Caco-2 (cell line): ENCODE data around the gene SNX25. TPM values are rescaled to one million over a fixed set of nuclear protein-coding genes. Genes with fewer than 3 reads are reported as not detected.
"Not testable (repeated sequence)": the region's sequence is repeated elsewhere in the genome, so short reads cannot be mapped to it uniquely, and the experiment has no call there.

ENCODE experiments used
- BruUV-seq: library from RNA; stranded (reverse); fragments of 400-500 nt; replicated peaks from 2 replicates; lab custom pipeline; 2021; lab: Mats Ljungman, UMichigan
- CTCF ChIA-PET: fragments of 300-600 bp; sonication (Branson Sonifier 250); formaldehyde crosslinking; loops from one replicate; lab custom pipeline; 2022; ENCODE audit warnings: antibody characterized with exemption; lab: Charles Lee
- POLR2A ChIA-PET: fragments of 300-600 bp; sonication (Branson Sonifier 250); formaldehyde crosslinking; loops from one replicate; lab custom pipeline; 2022; ENCODE audit warnings: antibody characterized with exemption; lab: Charles Lee
- DNase-seq, 2 experiments: peaks; one replicate each; pipeline versions ENCODE4 v3.0.0 to v3.0.0-alpha.2; 2020 to 2022
- H3K27me3 ChIP-seq: replicated peaks from 2 replicates; pipeline ENCODE4 v1.6.0; 2011; ENCODE audit warnings: low read length; ENCODE audit not compliant: control insufficient read depth, insufficient read depth
- H3K36me3 ChIP-seq: 2 replicates; pipeline ENCODE4 v1.5.1; 2011; ENCODE audit warnings: low read length; ENCODE audit not compliant: control insufficient read depth, insufficient read depth
- H3K4me1 ChIP-seq: fragments of 250-450 bp; sonication (Bioruptor Pico); 2 replicates; pipeline ENCODE4 v1.5.1; 2020; ENCODE audit warnings: mild to moderate bottlenecking
- H3K4me3 ChIP-seq: 2 replicates; pipeline ENCODE4 v1.5.1; 2011; ENCODE audit warnings: low read depth, mild to moderate bottlenecking, control low read depth, low read length
- H3K9me3 ChIP-seq: fragments of 250-450 bp; sonication (Bioruptor Pico); 2 replicates; pipeline ENCODE4 v1.5.1; 2020; ENCODE audit warnings: mild to moderate bottlenecking, moderate library complexity
- H3K27ac Mint-ChIP-seq: one replicate; pipeline ENCODE4 v1.8.0; 2022; ENCODE audit warnings: mixed read lengths; ENCODE audit not compliant: unreplicated experiment
- H3K27me3 Mint-ChIP-seq: one replicate; pipeline ENCODE4 v1.8.0; 2022; ENCODE audit warnings: mixed read lengths; ENCODE audit not compliant: insufficient read depth, unreplicated experiment
- H3K36me3 Mint-ChIP-seq: one replicate; pipeline ENCODE4 v1.8.0; 2022; ENCODE audit warnings: mild to moderate bottlenecking, mixed read lengths; ENCODE audit not compliant: insufficient read depth, unreplicated experiment
- H3K4me1 Mint-ChIP-seq: one replicate; pipeline ENCODE4 v1.8.0; 2022; ENCODE audit warnings: low read depth, mixed read lengths; ENCODE audit not compliant: unreplicated experiment
- H3K4me3 Mint-ChIP-seq: one replicate; pipeline ENCODE4 v1.8.0; 2022; ENCODE audit warnings: mild to moderate bottlenecking, moderate library complexity, mixed read lengths; ENCODE audit not compliant: unreplicated experiment
- H3K9me3 Mint-ChIP-seq: one replicate; pipeline ENCODE4 v1.8.0; 2022; ENCODE audit warnings: mixed read lengths; ENCODE audit not compliant: unreplicated experiment
- CTCF ChIP-seq, 2 experiments: fragments of 200-600 bp in 1 of 2; IDR thresholded peaks; 1 replicate in 1 of 2; 2 replicates in 1 of 2; pipeline versions ENCODE4 v1.5.1 to v1.8.0; 2011 to 2022; ENCODE audit warnings: antibody characterized with exemption in 1 of 2, control low read depth in 1 of 2, inconsistent platforms in 1 of 2, low read depth in 1 of 2, low read length in 1 of 2, mild to moderate bottlenecking in 1 of 2, moderate library complexity in 1 of 2; ENCODE audit not compliant: insufficient read depth in 1 of 2, severe bottlenecking in 1 of 2, unreplicated experiment in 1 of 2
- intact Hi-C: fragments of 100-400 bp; cut with micrococcal nuclease; formaldehyde crosslinking; loops from one replicate; pipeline ENCODE4 v1.10.0; 2022; ENCODE audit not compliant: unreplicated experiment
- total RNA-seq: library from RNA; stranded (reverse); gene quantifications from 2 replicates; pipeline ENCODE4 v1.2.3, GENCODE V29; 2022

The SNX25 gene
- total RNA-seq, 1 experiment from 2014 or later = 9.3 TPM

- Histone ChIP-seq H3K4me3 (no peak overlapping the region), H3K9me3 (no peaks in the 10 kb centered on the region), H3K27me3 (no peaks in the 10 kb centered on the region), H3K4me1 (peaks cover 2% of the 10 kb centered on the region; the same call in 1 of the 2 replicates), H3K36me3 (no peaks in the 10 kb centered on the region)
- Mint-ChIP-seq H3K4me3 (no peak overlapping the region), H3K27me3 (no peaks in the 10 kb centered on the region), H3K36me3 (peaks cover 10% of the 10 kb centered on the region), H3K4me1 (peaks cover 12% of the 10 kb centered on the region), H3K27ac (no peak overlapping the region), H3K9me3 (no peaks in the 10 kb centered on the region)
- ChIA-PET CTCF (no interaction called here), POLR2A (no interaction called here)
- TF ChIP-seq CTCF (IDR thresholded peaks at IDR 0.05; ENCODE audit: insufficient read depth in 1 of 2, low read depth in 1 of 2, low read length in 1 of 2, severe bottlenecking in 1 of 2, unreplicated experiment in 1 of 2) = no peak
- intact Hi-C loops = no loop called here
- DNase-seq = no peak
- BruUV-seq = no TSS peak
These were observed 103.3 kb downstream of the SNX25 start for GRCh38 chr4:185312699-185313098.

DNA sequence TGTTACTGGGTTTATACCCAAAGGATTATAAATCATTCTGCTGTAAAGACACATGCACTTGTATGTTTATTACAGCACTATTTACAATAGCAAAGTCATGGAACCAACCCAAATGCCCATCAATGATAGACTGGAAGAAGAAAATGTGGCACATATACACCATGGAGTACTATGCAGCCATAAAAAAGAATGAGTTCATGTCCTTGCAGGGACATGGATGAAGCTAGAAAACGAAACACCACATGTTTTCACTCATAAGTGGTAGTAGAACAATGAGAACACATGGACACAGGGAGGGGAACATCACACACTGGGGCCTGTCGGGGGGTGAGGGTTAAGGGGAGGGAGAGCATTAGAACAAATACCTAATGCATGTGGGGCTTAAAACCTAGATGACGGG, 108.1 kb downstream of the SNX25 start:
- CTCF ChIA-PET, H3K4me3 ChIP-seq, H3K27ac Mint-ChIP-seq, H3K27me3 ChIP-seq, H3K27me3 Mint-ChIP-seq, H3K4me1 Mint-ChIP-seq, intact Hi-C loops, POLR2A ChIA-PET, H3K36me3 ChIP-seq, DNase-seq, H3K4me1 ChIP-seq, H3K4me3 Mint-ChIP-seq, BruUV-seq, H3K9me3 Mint-ChIP-seq: not testable (repeated sequence)
- peaks cover 24% of the 10 kb centered on the region for H3K36me3 Mint-ChIP-seq
- H3K9me3 ChIP-seq = peaks cover 17% of the 10 kb centered on the region; the same call in 1 of the 2 replicates

DNA sequence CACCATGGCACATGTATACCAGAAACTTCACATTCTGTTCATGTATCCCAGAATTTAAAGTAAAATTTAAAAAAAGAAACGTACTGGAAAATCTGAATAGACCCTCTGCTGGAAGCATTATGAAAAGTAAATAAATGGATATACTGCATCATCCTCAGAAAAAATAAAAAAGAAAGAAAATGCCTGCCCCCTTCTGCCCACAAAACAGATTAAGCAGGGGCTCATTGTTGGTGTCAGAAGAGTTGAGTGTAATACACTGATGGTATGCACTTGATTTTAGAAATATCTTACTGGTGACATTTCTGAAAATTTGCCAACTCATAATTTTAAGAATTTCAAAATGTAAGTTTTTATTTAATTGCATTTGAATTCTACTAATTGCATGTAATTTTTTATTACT, 108.5 kb downstream of the SNX25 start:
- H3K4me3 Mint-ChIP-seq = no peak overlapping the region
- DNase-seq = no peak
- H3K27ac Mint-ChIP-seq = no peak overlapping the region
- no peak for TF ChIP-seq CTCF (IDR thresholded peaks at IDR 0.05; ENCODE audit: insufficient read depth in 1 of 2, low read depth in 1 of 2, low read length in 1 of 2, severe bottlenecking in 1 of 2, unreplicated experiment in 1 of 2)
- no peaks in the 10 kb centered on the region for H3K9me3 Mint-ChIP-seq
- no peaks in the 10 kb centered on the region for H3K27me3 Mint-ChIP-seq
- Histone ChIP-seq H3K4me1 (peaks cover 6% of the 10 kb centered on the region; the same call in 1 of the 2 replicates), H3K27me3 (no peaks in the 10 kb centered on the region), H3K9me3 (peaks cover 21% of the 10 kb centered on the region; the same call in 1 of the 2 replicates), H3K4me3 (no peak overlapping the region), H3K36me3 (no peaks in the 10 kb centered on the region)
- CTCF ChIA-PET = no interaction called here
- no peaks in the 10 kb centered on the region for H3K4me1 Mint-ChIP-seq
- POLR2A ChIA-PET = no interaction called here
- intact Hi-C loops = no loop called here
- peaks cover 24% of the 10 kb centered on the region for H3K36me3 Mint-ChIP-seq
- no TSS peak for BruUV-seq
